Measurements from ENCODE around the gene CLIC1.

DNA sequence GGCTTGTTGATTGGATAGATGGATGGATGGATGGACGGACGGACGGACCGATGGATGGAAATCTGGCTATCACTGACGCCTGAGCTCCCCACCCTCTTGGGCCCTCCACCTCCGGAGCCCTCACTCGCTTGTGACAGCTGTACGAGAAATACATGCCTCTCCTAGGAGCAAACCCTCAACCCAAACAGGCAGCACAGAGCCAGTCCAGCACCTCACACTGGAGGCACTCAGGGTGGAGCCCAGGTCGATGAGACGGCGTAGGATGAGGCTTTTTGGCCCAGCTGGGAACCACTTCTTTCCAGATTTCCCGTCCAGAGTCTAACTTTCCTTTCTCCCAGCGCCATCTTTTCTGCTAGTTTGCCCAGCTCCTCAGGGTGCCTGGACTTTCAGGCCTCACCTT, 52.7 kb downstream of the CLIC1 start:
- no peak for TF ChIP-seq POLR2AphosphoS5 (IDR thresholded peaks at IDR 0.05; ENCODE audit: low read depth, low read length)
- TF ChIP-seq TAF1 (IDR thresholded peaks at IDR 0.05; ENCODE audit: borderline replicate concordance, insufficient read depth, low read length) = no peak
- TF ChIP-seq SIN3A (IDR thresholded peaks at IDR 0.05; ENCODE audit: borderline replicate concordance, insufficient read depth, low read length) = no peak
- TF ChIP-seq, protein P1, sequence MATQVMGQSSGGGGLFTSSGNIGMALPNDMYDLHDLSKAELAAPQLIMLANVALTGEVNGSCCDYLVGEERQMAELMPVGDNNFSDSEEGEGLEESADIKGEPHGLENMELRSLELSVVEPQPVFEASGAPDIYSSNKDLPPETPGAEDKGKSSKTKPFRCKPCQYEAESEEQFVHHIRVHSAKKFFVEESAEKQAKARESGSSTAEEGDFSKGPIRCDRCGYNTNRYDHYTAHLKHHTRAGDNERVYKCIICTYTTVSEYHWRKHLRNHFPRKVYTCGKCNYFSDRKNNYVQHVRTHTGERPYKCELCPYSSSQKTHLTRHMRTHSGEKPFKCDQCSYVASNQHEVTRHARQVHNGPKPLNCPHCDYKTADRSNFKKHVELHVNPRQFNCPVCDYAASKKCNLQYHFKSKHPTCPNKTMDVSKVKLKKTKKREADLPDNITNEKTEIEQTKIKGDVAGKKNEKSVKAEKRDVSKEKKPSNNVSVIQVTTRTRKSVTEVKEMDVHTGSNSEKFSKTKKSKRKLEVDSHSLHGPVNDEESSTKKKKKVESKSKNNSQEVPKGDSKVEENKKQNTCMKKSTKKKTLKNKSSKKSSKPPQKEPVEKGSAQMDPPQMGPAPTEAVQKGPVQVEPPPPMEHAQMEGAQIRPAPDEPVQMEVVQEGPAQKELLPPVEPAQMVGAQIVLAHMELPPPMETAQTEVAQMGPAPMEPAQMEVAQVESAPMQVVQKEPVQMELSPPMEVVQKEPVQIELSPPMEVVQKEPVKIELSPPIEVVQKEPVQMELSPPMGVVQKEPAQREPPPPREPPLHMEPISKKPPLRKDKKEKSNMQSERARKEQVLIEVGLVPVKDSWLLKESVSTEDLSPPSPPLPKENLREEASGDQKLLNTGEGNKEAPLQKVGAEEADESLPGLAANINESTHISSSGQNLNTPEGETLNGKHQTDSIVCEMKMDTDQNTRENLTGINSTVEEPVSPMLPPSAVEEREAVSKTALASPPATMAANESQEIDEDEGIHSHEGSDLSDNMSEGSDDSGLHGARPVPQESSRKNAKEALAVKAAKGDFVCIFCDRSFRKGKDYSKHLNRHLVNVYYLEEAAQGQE (IDR thresholded peaks at IDR 0.05; ENCODE audit: insufficient read depth in 1 of 2, low read depth in 2 of 2, low read length in 2 of 2) = no peak
